HepG2 (cell line): Measurements from ENCODE around the gene GNGT2. TPM values are rescaled to one million over a fixed set of nuclear protein-coding genes. Genes with fewer than 3 reads are reported as not detected.

Experiments
- ATAC-seq: fragments of 200-7000 bp; cut with Tn5 transposase; 3 replicates; pipeline ENCODE4 v1.9.1; 2020; ENCODE audit warnings: mild to moderate bottlenecking, moderate library complexity
- BruUV-seq: library from RNA; stranded (reverse); fragments of 400-500 nt; replicated peaks from 2 replicates; lab custom pipeline; 2021; lab: Mats Ljungman, UMichigan
- CTCF ChIA-PET: fragments of 300-600 bp; formaldehyde crosslinking; extraction: SDS; loops from one replicate; lab custom pipeline; 2021; ENCODE audit warnings: low total read pairs, inconsistent platforms, low intra/inter-chr PET ratio; lab: Yijun Ruan, JAX
- POLR2A ChIA-PET: fragments of 350-600 bp; sonication (Branson Sonifier 250); formaldehyde crosslinking; loops from one replicate; lab custom pipeline; 2020; ENCODE audit warnings: antibody characterized with exemption, inconsistent platforms; lab: Yijun Ruan, JAX
- DNase-seq: peaks from one replicate; pipeline ENCODE4 v3.0.0-alpha.2; 2015; ENCODE audit warnings: low spot score
- FAIRE-seq: peaks from 3 replicates; lab custom pipeline; 2011; peaks lifted over from hg19 to GRCh38; lab: Jason Lieb, UNC
- H2AFZ ChIP-seq: one replicate; pipeline ENCODE4 v1.6.1; 2011; ENCODE audit warnings: low read length, inconsistent platforms
- H3K27ac ChIP-seq: fragments of 300-600 bp; 3 replicates; pipeline ENCODE4 v1.8.0; 2011; ENCODE audit warnings: mixed run types, mild to moderate bottlenecking, mixed read lengths, low read length, inconsistent platforms; ENCODE audit not compliant: insufficient read depth; ENCODE audit errors: extremely low read length
- H3K27me3 ChIP-seq, 2 experiments: fragments of 200-600 bp in 1 of 2; 2 replicates in 1 of 2; 3 replicates in 1 of 2; pipeline versions ENCODE4 v1.6.0 to v1.8.0; 2011; ENCODE audit warnings: low read length in 2 of 2, mild to moderate bottlenecking in 2 of 2, moderate library complexity in 2 of 2, inconsistent platforms in 1 of 2; ENCODE audit not compliant: insufficient read depth in 2 of 2, control insufficient read depth in 1 of 2
- H3K36me3 ChIP-seq, 2 experiments: fragments of 200-600 bp in 1 of 2; replicated peaks in 1 of 2; 2 replicates in 1 of 2; 3 replicates in 1 of 2; pipeline versions ENCODE4 v1.5.1 to v1.8.0; 2011; ENCODE audit warnings: low read length in 2 of 2, inconsistent platforms in 1 of 2; ENCODE audit not compliant: insufficient read depth in 2 of 2, control insufficient read depth in 1 of 2
- H3K4me1 ChIP-seq: 2 replicates; pipeline ENCODE4 v1.5.1; 2012; ENCODE audit warnings: low read length, inconsistent platforms; ENCODE audit not compliant: insufficient read depth
- H3K4me2 ChIP-seq: 2 replicates; pipeline ENCODE4 v1.6.0; 2011; ENCODE audit warnings: low read depth, low read length, inconsistent platforms
- H3K4me3 ChIP-seq, 3 experiments: fragments of 200-600 bp in 1 of 3; sonication (generic), shearing (Covaris generic) in 1 of 3; replicated peaks in 1 of 3; 2 replicates each; pipeline ENCODE4 v1.5.1; 2011 to 2016; ENCODE audit warnings: low read length in 3 of 3, inconsistent platforms in 2 of 3, low read depth in 2 of 3, mild to moderate bottlenecking in 2 of 3, control low read depth in 1 of 3, mixed read lengths in 1 of 3; ENCODE audit not compliant: insufficient read depth in 1 of 3
- H3K79me2 ChIP-seq: one replicate; pipeline ENCODE4 v1.6.1; 2011; ENCODE audit warnings: low read length, inconsistent platforms; ENCODE audit not compliant: insufficient read depth
- H3K9ac ChIP-seq: 2 replicates; pipeline ENCODE4 v1.6.0; 2011; ENCODE audit warnings: mild to moderate bottlenecking, low read depth, low read length, inconsistent platforms; ENCODE audit not compliant: insufficient read depth
- H3K9me3 ChIP-seq: 2 replicates; pipeline ENCODE4 v1.5.1; 2012; ENCODE audit warnings: mild to moderate bottlenecking, low read length
- H4K20me1 ChIP-seq: 2 replicates; pipeline ENCODE4 v1.6.0; 2011; ENCODE audit warnings: inconsistent platforms, mild to moderate bottlenecking, low read length, moderate library complexity; ENCODE audit not compliant: insufficient read depth
- DRAP1 ChIP-seq: IDR thresholded peaks from 2 replicates; pipeline ENCODE4 v1.6.1; 2016; ENCODE audit warnings: missing genetic modification reagents, missing compliant biosample characterization
- DZIP1 ChIP-seq: sonication (generic); formaldehyde crosslinking; IDR thresholded peaks from 2 replicates; pipeline ENCODE4 v1.5.0; 2020; ENCODE audit warnings: mild to moderate bottlenecking, missing genetic modification reagents
- KDM3A ChIP-seq: IDR thresholded peaks from 2 replicates; pipeline ENCODE4 v1.6.1; 2018; ENCODE audit warnings: low read depth, missing compliant biosample characterization
- NFKB2 ChIP-seq: sonication (generic); formaldehyde crosslinking; IDR thresholded peaks from 2 replicates; pipeline ENCODE4 v1.4.0; 2020; ENCODE audit warnings: missing genetic modification reagents, borderline replicate concordance
- NFYC ChIP-seq: IDR thresholded peaks from 2 replicates; pipeline ENCODE4 v1.6.1; 2016; ENCODE audit warnings: missing genetic modification reagents, missing compliant biosample characterization
- SAP130 ChIP-seq: IDR thresholded peaks from 2 replicates; pipeline ENCODE4 v1.6.1; 2016; ENCODE audit warnings: low read depth
- STAT5B ChIP-seq: sonication (generic); formaldehyde crosslinking; IDR thresholded peaks from 2 replicates; pipeline ENCODE4 v1.4.0; 2020; ENCODE audit warnings: missing genetic modification reagents
- TEAD2 ChIP-seq: sonication (generic); formaldehyde crosslinking; IDR thresholded peaks from 2 replicates; pipeline ENCODE4 v1.9.0; 2021; ENCODE audit warnings: missing genetic modification reagents
- ZNF292 ChIP-seq: sonication (generic); formaldehyde crosslinking; IDR thresholded peaks from 2 replicates; pipeline ENCODE4 v1.8.1; 2022; ENCODE audit warnings: mild to moderate bottlenecking, low read depth, missing genetic modification reagents, borderline replicate concordance
- ZNF333 ChIP-seq: sonication (generic); formaldehyde crosslinking; IDR thresholded peaks from 2 replicates; pipeline ENCODE4 v1.4.0; 2020; ENCODE audit warnings: mild to moderate bottlenecking, missing genetic modification reagents, borderline replicate concordance
- ZNF382 ChIP-seq: sonication (generic); formaldehyde crosslinking; IDR thresholded peaks from 2 replicates; pipeline ENCODE4 v1.5.0; 2020; ENCODE audit warnings: missing genetic modification reagents, mild to moderate bottlenecking, borderline replicate concordance
- ZNF503 ChIP-seq: sonication (generic); formaldehyde crosslinking; IDR thresholded peaks from 2 replicates; pipeline ENCODE4 v1.4.0; 2020; ENCODE audit warnings: missing genetic modification reagents
- ZNF652 ChIP-seq: IDR thresholded peaks from 2 replicates; pipeline ENCODE4 v1.6.1; 2016; ENCODE audit warnings: low read depth, borderline replicate concordance
- ZNF687 ChIP-seq: sonication (generic); formaldehyde crosslinking; IDR thresholded peaks from 2 replicates; pipeline ENCODE4 v1.5.1; 2020; ENCODE audit warnings: mild to moderate bottlenecking, missing genetic modification reagents, moderate library complexity
- ZNF768 ChIP-seq: sonication (generic); formaldehyde crosslinking; IDR thresholded peaks from 2 replicates; pipeline ENCODE4 v1.4.0; 2020; ENCODE audit warnings: missing genetic modification reagents
- ZNF891 ChIP-seq: sonication (generic); formaldehyde crosslinking; IDR thresholded peaks from 2 replicates; pipeline ENCODE4 v1.5.0; 2020; ENCODE audit warnings: mild to moderate bottlenecking, missing genetic modification reagents
- WGBS: methylation state at CpG from one replicate; pipeline ENCODE4 v1.1.6; 2017; ENCODE audit warnings: low lambda C conversion rate; 5-methylcytosine and 5-hydroxymethylcytosine counted together
- in situ Hi-C: cut with HindIII; loops from 2 replicates; pipeline ENCODE4 v1.10.0; 2017; ENCODE audit warnings: low pct_unique_long_range_greater_than_20kb; ENCODE audit not compliant: extremely low pct_ligation_motif_present
- intact Hi-C: fragments of 100-400 bp; cut with micrococcal nuclease; formaldehyde crosslinking; loops from one replicate; pipeline ENCODE4 v1.10.0; 2022; ENCODE audit not compliant: unreplicated experiment
- polyA plus RNA-seq, 8 experiments: library from polyadenylated mRNA; depleted of rRNA in 3 of 8; stranded (reverse) in 7 of 8; unstranded in 1 of 8; fragments of >200 nt; fragmentation: Illumina TruSeq in 4 of 8; extraction: Trizol in 4 of 8; gene quantifications; 2 replicates each; pipeline versions ENCODE4 v1.2.1 to v1.2.3, GENCODE V29; 2011 to 2016; ENCODE audit warnings: low read depth in 4 of 8, missing spikeins in 1 of 8, mixed read lengths in 1 of 8; ENCODE audit not compliant: insufficient read depth in 1 of 8
- total RNA-seq, 5 experiments: library from RNA; depleted of rRNA; stranded (reverse); fragments of >200 nt; fragmentation: Illumina TruSeq; extraction: Trizol; gene quantifications; 2 replicates each; pipeline ENCODE4 v1.2.3, GENCODE V29; 2016; ENCODE audit warnings: low read depth in 1 of 5

GNGT2 gene
- total and polyA plus RNA-seq, 2 of the 13 experiments (the other 11 are each of a cell fraction or from before 2014, with no cell fraction given): not detected

GRCh38 chr17:49183341-49183740 is 27.0 kb downstream of the GNGT2 start:
- peak; percentile 72 for ATAC-seq
- FAIRE-seq: no peak
- intact Hi-C loops: no loop called here
- CTCF ChIA-PET: no interaction called here
- in situ Hi-C loops: loop anchor here (5.0 kb wide), 1 partner anchor 44 kb away; no protein-coding TSS in a partner anchor
- 0% methylated on average over 5 of the region's 5 CpGs for WGBS
- no peaks in the 10 kb centered on the region for H3K4me1 ChIP-seq
- no peak overlapping the region for H2AFZ ChIP-seq
- peak overlapping the region; percentile 48 for H3K4me2 ChIP-seq
- no peaks in the 10 kb centered on the region for H3K79me2 ChIP-seq
- no peaks in the 10 kb centered on the region for H4K20me1 ChIP-seq
- H3K27me3 ChIP-seq: no peaks in the 10 kb centered on the region
- no peaks in the 10 kb centered on the region for H3K36me3 ChIP-seq
- POLR2A ChIA-PET: interaction anchor here (1.1 kb wide), 1 partner anchor 9 kb away, joined by 3 read pairs; no protein-coding TSS in a partner anchor
- no TSS peak for BruUV-seq
- H3K27ac ChIP-seq: no peak overlapping the region
- peaks cover 15% of the 10 kb centered on the region for H3K9me3 ChIP-seq
- DNase-seq: no peak
- H3K4me3 ChIP-seq: peak overlapping the region in 1 of 3 experiments; percentile 50; a peak in 1 of 6 replicates
- H3K9ac ChIP-seq: no peak overlapping the region
- TF ChIP-seq NFKB2 (CRISPR knock-in tag): 0 out of 2 replicates have a peak, but pooled peaks have one; percentile 13
- TF ChIP-seq NFYC (CRISPR knock-in tag): peak; percentile 52; the same call in 1 of the 2 replicates
- TF ChIP-seq ZNF768 (CRISPR knock-in tag): peak; percentile 15; the same call in 1 of the 2 replicates
- no peak for TF ChIP-seq STAT5B (CRISPR knock-in tag)
- no peak for TF ChIP-seq ZNF382 (CRISPR knock-in tag)
- TF ChIP-seq TEAD2 (CRISPR knock-in tag): no peak
- 0 out of 2 replicates have a peak, but pooled peaks have one; percentile 13 for TF ChIP-seq SAP130 (CRISPR knock-in tag)
- TF ChIP-seq ZNF503: no peak
- TF ChIP-seq ZNF333 (CRISPR knock-in tag): 0 out of 2 replicates have a peak, but pooled peaks have one; percentile 30
- peak; percentile 91 for TF ChIP-seq DRAP1 (CRISPR knock-in tag)
- no peak for TF ChIP-seq KDM3A (CRISPR knock-in tag)
- TF ChIP-seq DZIP1: no peak
- TF ChIP-seq ZNF652 (CRISPR knock-in tag): no peak
- 0 out of 2 replicates have a peak, but pooled peaks have one; percentile 20 for TF ChIP-seq ZNF292
- TF ChIP-seq ZNF687: peak; percentile 55
- TF ChIP-seq ZNF891 (CRISPR knock-in tag): 0 out of 2 replicates have a peak, but pooled peaks have one; percentile 32
